Spleen (tissue), 11 donors: ENCODE results near the gene SLC41A1. TPM values are rescaled to one million over a fixed set of nuclear protein-coding genes. Genes with fewer than 3 reads are reported as not detected.

Experiments
- DNase-seq: peaks from one replicate; pipeline ENCODE4 v3.0.0-alpha.2; 2020
- H3K27ac ChIP-seq, 8 donors: fragments of 200-600 bp; sonication (generic) in 7 of 8; 1 replicate in 4 of 8; 2 replicates in 4 of 8; pipeline versions ENCODE4 v1.5.0 to v1.8.0; 2016 to 2021; ENCODE audit warnings: inconsistent platforms in 4 of 8, mild to moderate bottlenecking in 4 of 8, moderate library complexity in 1 of 8
- H3K27me3 ChIP-seq, 7 donors: fragments of 200-600 bp; sonication (generic) in 6 of 7; replicated peaks in 1 of 7; 1 replicate in 4 of 7; 2 replicates in 3 of 7; pipeline versions ENCODE4 v1.5.0 to v1.8.0; 2016 to 2021; ENCODE audit warnings: inconsistent platforms in 3 of 7, mild to moderate bottlenecking in 1 of 7
- H3K36me3 ChIP-seq, 6 donors: fragments of 200-600 bp; sonication (generic) in 5 of 6; 1 replicate in 4 of 6; 2 replicates in 2 of 6; pipeline versions ENCODE4 v1.5.0 to v1.8.0; 2016 to 2021; ENCODE audit warnings: inconsistent platforms in 2 of 6
- H3K4me1 ChIP-seq, 6 donors: fragments of 200-600 bp; sonication (generic) in 5 of 6; 1 replicate in 3 of 6; 2 replicates in 3 of 6; pipeline versions ENCODE4 v1.5.0 to v1.8.0; 2016 to 2021; ENCODE audit warnings: inconsistent platforms in 3 of 6
- H3K4me3 ChIP-seq, 8 donors: fragments of 200-600 bp; sonication (generic) in 7 of 8; 1 replicate in 4 of 8; 2 replicates in 4 of 8; pipeline versions ENCODE4 v1.5.0 to v1.8.0; 2016 to 2021; ENCODE audit warnings: inconsistent platforms in 4 of 8, mild to moderate bottlenecking in 4 of 8, moderate library complexity in 2 of 8
- H3K9me3 ChIP-seq, 8 donors: fragments of 200-600 bp; sonication (generic) in 7 of 8; 1 replicate in 4 of 8; 2 replicates in 4 of 8; pipeline versions ENCODE4 v1.5.0 to v1.8.0; 2016 to 2021; ENCODE audit warnings: inconsistent platforms in 4 of 8
- CTCF ChIP-seq, 11 experiments: fragments of 200-600 bp in 7 of 11; fragments of 450-650 bp in 4 of 11; sonication (generic) in 4 of 11; IDR thresholded peaks in 8 of 11; conservative IDR thresholded peaks in 3 of 11; 1 replicate in 7 of 11; 2 replicates in 4 of 11; pipeline versions ENCODE4 v1.4.0 to v1.8.0; 2016 to 2021; ENCODE audit warnings: antibody characterized with exemption in 11 of 11, inconsistent platforms in 4 of 11, mild to moderate bottlenecking in 1 of 11
- POLR2A ChIP-seq, 3 donors: fragments of 450-650 bp; IDR thresholded peaks; one replicate each; pipeline ENCODE4 v1.5.1; 2017; ENCODE audit warnings: antibody characterized with exemption in 3 of 3, mild to moderate bottlenecking in 1 of 3
- POLR2AphosphoS5 ChIP-seq, 3 donors: sonication (generic); formaldehyde crosslinking; IDR thresholded peaks; one replicate each; pipeline ENCODE4 v1.5.1; 2017; ENCODE audit warnings: antibody characterized with exemption in 3 of 3
- WGBS, 5 donors: extraction: QIAGEN DNeasy Blood & Tissue Kit in 3 of 5; methylation state at CpG; one replicate each; pipeline versions ENCODE4 v1.1.5 to v1.1.7; 2013 to 2018; 5-methylcytosine and 5-hydroxymethylcytosine counted together
- intact Hi-C: fragments of 100-400 bp; cut with DNase I; formaldehyde crosslinking; loops from one replicate; pipeline ENCODE4 v1.15.0; 2023; ENCODE audit warnings: low total_unique reads
- polyA plus RNA-seq, 3 donors: library from polyadenylated mRNA; stranded (reverse); fragments of 200-250 nt; gene quantifications; one replicate each; pipeline ENCODE4 v1.2.1, GENCODE V29; 2013
- total RNA-seq, 7 donors: library from RNA; depleted of rRNA in 3 of 7; stranded (reverse); fragments of >200 nt in 3 of 7; fragmentation: NEBNext Ultra II Directional in 4 of 7; extraction: Animal tissue kit (Norgen Biotek cat#: 25700) in 4 of 7; gene quantifications; one replicate each; pipeline versions ENCODE4 v1.1.0 to v1.2.1, GENCODE V29; 2016 to 2021
- donor health status: healthy with polysubstance abuse.
- donor health status: DM: no; HTN: no; CAD: no; lungs with moderate emphysema.
- donor health status: DM: no; HTN: no; CAD: no.
- donor health status: Bipolar disorder and iron deficiency.
- donor health status: healthy.
- donor health status: DM: no; HTN: no; CAD: no.
- donor health status: DM: yes; HTN: yes; CAD: no.

The SLC41A1 gene
- total and polyA plus RNA-seq, 10 donors = 4.1 to 29.0 (median 20.8) TPM

- no peaks in the 10 kb centered on the region for H3K27me3 ChIP-seq
- H3K4me3 ChIP-seq = no peak overlapping the region
- intact Hi-C loops = no loop called here
- peaks cover 0 to 28% (median 17%) of the 10 kb centered on the region in 8 donors for H3K9me3 ChIP-seq
- no peak for DNase-seq
- no peaks in the 10 kb centered on the region for H3K36me3 ChIP-seq
- H3K27ac ChIP-seq = no peak overlapping the region
- TF ChIP-seq POLR2AphosphoS5 (IDR thresholded peaks at IDR 0.05) (no peak), POLR2A (IDR thresholded peaks at IDR 0.05) (no peak), CTCF (IDR thresholded peaks at IDR 0.05 in 8 of 11, conservative IDR thresholded peaks at IDR 0.05 in 3 of 11) (no peak)
- H3K4me1 ChIP-seq = peaks cover 0 to 11% (median 6%) of the 10 kb centered on the region in 6 donors
Observed at GRCh38 chr1:205856433-205856832, 43.4 kb upstream of the SLC41A1 start.

- Histone ChIP-seq H3K4me3 (no peak overlapping the region), H3K27ac (no peak overlapping the region), H3K9me3 (peaks cover 0 to 22% (median 13%) of the 10 kb centered on the region in 8 donors), H3K36me3 (no peaks in the 10 kb centered on the region), H3K4me1 (peaks cover 0 to 11% (median 5%) of the 10 kb centered on the region in 6 donors), H3K27me3 (peaks cover 0 to 8% (median 0%) of the 10 kb centered on the region in 7 donors)
- no peak for TF ChIP-seq CTCF (IDR thresholded peaks at IDR 0.05 in 8 of 11, conservative IDR thresholded peaks at IDR 0.05 in 3 of 11)
- TF ChIP-seq POLR2A (IDR thresholded peaks at IDR 0.05) = no peak
- TF ChIP-seq POLR2AphosphoS5 (IDR thresholded peaks at IDR 0.05) = no peak
- intact Hi-C loops = no loop called here
- no peak for DNase-seq
Observed at GRCh38 chr1:205852969-205853368, 40.0 kb upstream of the SLC41A1 start.

DNA sequence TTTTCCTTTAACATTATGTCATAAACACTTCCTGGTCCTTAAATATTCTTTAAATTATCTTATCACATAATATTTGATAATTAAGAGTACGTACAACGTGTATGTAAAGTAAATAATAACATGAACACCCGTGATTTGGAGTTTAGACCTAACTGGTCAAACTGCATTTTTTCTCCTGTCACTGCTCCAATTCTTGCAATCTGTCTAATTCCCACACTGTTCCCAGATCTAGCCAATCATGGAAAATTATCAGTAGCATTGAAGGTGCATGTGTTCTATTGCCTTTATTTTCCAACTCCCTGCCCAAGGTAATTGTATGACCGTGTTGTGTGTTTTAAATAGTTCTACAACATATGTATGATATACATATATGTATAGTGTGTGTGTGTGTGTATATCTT, 39.0 kb upstream of the SLC41A1 start:
- H3K36me3 ChIP-seq = no peaks in the 10 kb centered on the region
- peaks cover 0 to 11% (median 4%) of the 10 kb centered on the region in 6 donors for H3K4me1 ChIP-seq
- TF ChIP-seq POLR2A (IDR thresholded peaks at IDR 0.05) (no peak), POLR2AphosphoS5 (IDR thresholded peaks at IDR 0.05) (no peak), CTCF (IDR thresholded peaks at IDR 0.05 in 8 of 11, conservative IDR thresholded peaks at IDR 0.05 in 3 of 11) (no peak)
- intact Hi-C loops = no loop called here
- DNase-seq = no peak
- no peak overlapping the region for H3K27ac ChIP-seq
- peaks cover 0 to 8% (median 0%) of the 10 kb centered on the region in 7 donors for H3K27me3 ChIP-seq
- H3K9me3 ChIP-seq = peaks cover 0 to 22% (median 13%) of the 10 kb centered on the region in 8 donors
- 93 to 97% (median 95%) methylated on average over 4 of the region's 4 CpGs for WGBS, 5 donors
- H3K4me3 ChIP-seq = no peak overlapping the region

GRCh38 chr1:205849619-205850355, 36.8 kb upstream of the SLC41A1 start, which contains the start of gene PM20D1:
PM20D1 (minus strand) TSS chr1:205850132; CDS start chr1:205850072, 60 bp downstream.
- intact Hi-C loops = no loop called here
- 20 to 94% (median 60%) methylated on average over 37 to 39 of the region's 39 CpGs for WGBS, 5 donors
- Histone ChIP-seq H3K27ac (peak within 1 kb of the TSS; percentile 35 to 79 (median 65)), H3K36me3 (no peaks in the 10 kb centered on the region), H3K4me3 (peak within 1 kb of the TSS; percentile 20 to 66 (median 35)), H3K4me1 (peaks cover 0 to 11% (median 4%) of the 10 kb centered on the region in 6 donors), H3K27me3 (peaks cover 0 to 8% (median 0%) of the 10 kb centered on the region in 7 donors), H3K9me3 (peaks cover 0 to 9% (median 5%) of the 10 kb centered on the region in 8 donors)
- TF ChIP-seq POLR2A (IDR thresholded peaks at IDR 0.05) (peak in 1 of 3 donors; percentile 77), POLR2AphosphoS5 (IDR thresholded peaks at IDR 0.05) (peak; percentile 73 to 93 (median 88)), CTCF (IDR thresholded peaks at IDR 0.05 in 8 of 11, conservative IDR thresholded peaks at IDR 0.05 in 3 of 11) (no peak)
- DNase-seq = peak; percentile 90
